GM18519 (cell line): Measurements from ENCODE around the gene CHKB.
"Not testable (repeated sequence)": the region's sequence is repeated elsewhere in the genome, so short reads cannot be mapped to it uniquely, and the experiment has no call there.

Experiments used
- ATAC-seq: cut with Tn5 transposase; IDR thresholded peaks from one replicate; pipeline ENCODE4 v1.9.1; 2021; ENCODE audit warnings: mild to moderate bottlenecking, moderate library complexity; ENCODE audit not compliant: unreplicated experiment, low FRiP score

CHKB gene

DNA sequence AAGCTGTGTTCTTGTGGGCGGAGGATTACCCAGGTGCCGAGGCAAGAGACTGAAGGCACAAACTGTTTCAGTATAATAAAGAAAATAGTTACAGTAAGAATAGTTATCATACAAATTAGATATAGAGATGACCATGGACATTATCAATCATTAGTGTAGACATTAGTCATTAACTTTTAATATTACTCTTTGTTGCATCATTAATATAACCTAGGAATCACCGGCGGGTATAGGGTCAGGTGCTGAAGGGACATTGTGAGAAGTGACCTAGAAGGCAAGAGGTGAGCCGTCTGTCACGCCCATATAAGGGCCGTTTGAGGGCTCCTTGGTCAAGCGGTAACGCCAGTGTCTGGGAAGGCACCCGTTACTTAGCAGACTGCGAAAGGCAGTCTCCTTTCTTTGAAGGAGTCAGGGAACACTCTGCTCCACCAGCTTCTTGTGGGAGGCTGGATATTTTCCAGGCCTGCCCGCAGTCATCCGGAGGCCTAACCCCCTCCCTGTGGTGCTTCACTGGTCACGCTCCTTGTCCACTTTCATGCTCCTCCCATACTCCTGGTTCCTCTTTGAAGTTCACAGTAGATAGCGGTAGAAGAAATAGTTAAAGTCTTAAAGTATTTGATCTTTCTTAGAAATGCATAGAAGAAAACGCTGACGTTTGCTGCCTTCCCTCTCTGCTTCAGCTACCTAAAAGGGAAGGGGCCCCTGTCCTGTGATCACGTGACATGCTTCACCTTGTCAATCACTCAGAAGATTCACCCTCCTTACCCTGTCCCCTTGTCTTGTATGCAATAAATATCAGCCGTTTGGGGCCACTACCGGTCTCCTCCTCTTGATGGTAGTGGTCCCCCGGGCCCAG, 48.6 kb downstream of the CHKB start:
- ATAC-seq: not testable (repeated sequence)

DNA sequence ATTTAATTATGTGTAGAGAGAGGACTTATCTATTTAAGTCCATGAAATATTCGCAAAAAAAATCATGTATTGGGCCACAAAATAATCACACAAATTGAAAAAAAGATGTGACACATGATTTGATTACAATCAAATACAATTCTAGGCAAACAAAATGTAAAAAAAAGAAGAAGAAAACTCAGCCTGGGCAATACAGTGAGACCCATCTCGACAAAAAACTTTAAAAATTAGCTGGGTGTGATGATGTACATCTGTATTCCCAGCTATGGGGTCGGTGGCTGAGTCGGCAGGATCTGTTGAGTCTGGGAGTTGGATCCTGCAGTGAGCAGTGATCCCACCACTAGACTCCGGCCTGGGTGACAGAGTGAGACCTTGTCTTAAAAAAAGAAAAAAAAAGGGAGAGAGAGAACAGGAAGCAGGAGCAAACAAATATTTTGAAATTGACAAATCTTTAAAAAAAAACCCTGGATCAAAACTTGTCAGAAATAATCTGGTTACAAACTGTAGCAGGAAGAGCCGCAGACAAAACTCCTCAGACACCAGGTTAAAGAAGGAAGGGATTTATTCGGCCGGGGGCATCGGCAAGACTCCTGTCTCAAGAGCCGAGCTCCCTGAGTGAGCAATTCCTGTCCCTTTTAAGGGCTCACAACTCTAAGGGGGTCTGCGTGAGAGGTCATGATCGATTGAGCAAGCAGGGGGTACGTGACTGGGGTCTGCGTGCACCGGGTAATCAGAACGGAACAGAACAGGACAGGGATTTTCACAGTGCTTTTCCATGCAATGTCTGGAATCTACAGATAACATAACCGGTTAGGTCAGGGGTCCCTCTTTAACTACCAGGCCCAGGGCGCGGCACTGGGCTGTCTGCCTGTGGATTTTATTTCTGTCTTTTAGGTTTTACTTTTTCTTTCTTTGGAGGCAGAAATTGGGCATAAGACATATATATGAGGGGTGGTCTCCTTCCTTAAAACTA, 49.5 kb downstream of the CHKB start:
- no peak for ATAC-seq

GRCh38 chr22:50531962-50532674, 50.5 kb downstream of the CHKB start:
- no peak for ATAC-seq

- ATAC-seq: no peak
Measured at GRCh38 chr22:50531546-50531961, 51.1 kb downstream of the CHKB start.

DNA sequence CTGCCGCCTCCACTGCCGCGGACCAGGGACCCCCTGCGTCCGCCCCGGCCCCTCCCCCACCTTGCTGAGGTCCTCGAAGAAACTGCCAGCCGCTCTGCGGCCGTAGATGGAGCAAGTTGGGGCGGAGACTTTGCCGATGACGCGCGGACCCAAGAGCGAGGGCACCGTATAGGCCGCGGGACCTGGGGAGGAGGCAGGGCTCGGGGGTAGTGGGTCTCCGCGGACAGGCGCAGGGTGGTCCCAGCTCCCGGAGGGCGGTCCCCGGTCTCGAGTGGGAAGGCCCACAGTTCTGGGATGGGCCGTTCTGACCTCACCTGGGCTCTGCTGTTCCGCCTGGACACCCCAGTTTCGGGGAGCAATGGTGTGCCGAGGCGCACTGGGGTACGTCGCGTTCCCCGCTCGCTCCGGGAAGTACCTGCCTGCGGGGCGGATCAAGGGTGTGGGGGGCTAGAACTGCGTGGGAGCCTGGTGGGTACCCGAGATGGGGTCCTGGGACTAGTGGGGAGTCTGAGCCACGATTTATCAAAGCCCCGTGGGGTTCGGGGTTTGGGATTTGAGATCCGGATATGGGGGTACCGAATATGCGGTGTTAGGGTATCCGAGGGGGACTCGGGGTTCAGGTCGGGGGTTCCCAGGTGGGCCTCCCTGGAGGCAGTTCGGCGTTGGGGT, 51.6 kb downstream of the CHKB start:
- ATAC-seq: no peak

- no peak for ATAC-seq
Measured at GRCh38 chr22:50530580-50530876, 52.1 kb downstream of the CHKB start.

DNA sequence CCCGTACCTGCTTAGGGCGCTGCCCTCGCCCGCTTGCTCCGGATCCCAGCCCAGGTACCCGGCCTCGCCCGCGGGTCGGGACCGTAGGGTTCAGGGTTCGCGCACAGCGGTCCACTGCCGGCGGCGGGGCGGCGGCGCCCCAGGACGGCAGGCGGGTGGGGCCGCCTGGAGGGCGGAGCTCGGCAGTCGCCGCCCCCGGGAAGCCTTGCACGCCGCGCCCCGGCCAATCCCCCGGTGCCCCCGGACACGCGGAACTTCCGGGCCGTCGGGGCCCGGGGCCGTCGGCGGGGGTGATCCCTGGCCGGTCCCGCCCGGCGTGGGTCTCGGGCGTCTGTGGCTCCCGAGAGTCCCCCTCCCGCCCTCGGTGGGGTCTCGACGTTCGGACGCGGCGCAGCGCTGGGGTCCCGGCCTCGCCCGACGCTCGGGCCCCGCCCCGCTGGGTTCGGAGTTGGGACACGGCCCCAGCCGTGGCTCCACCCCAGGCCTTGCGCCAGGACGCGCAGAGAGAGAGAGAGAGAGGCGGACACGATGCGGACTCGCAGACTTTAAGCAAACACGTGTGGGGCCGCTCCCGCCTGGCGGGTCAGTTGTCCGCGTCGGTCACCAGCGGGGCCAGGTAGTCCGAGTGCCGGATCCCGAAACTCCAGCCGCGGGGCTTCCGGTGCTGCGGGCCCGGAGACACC, 52.6 kb downstream of the CHKB start, which contains the start of gene TYMP:
TYMP (minus strand) TSS at position 116 of the 683 bp plus-strand sequence. CDS start 303 bp downstream, outside the sequence.
- no peak for ATAC-seq

- no peak for ATAC-seq
Measured at GRCh38 chr22:50529416-50529896, 53.2 kb downstream of the CHKB start.
